ENCODE results near the gene POM121C.
"Not testable (repeated sequence)": the region's sequence is repeated elsewhere in the genome, so short reads cannot be mapped to it uniquely, and the experiment has no call there.

GRCh38 chr7:75414204-75414603, 71.9 kb downstream of the POM121C start:
- TF ChIP-seq CTCF, POLR2A (IDR thresholded peaks at IDR 0.05): not testable (repeated sequence)

Measured in body of pancreas (tissue), 4 donors.